Measurements from ENCODE around the gene DET1. TPM values are rescaled to one million over a fixed set of nuclear protein-coding genes. Genes with fewer than 3 reads are reported as not detected.

DET1 gene
- total RNA-seq, 4 donors from 2014 or later, result 1.8 to 11.1 (median 9.3) TPM

GRCh38 chr15:88465633-88466224 is 80.8 kb downstream of the DET1 start:
- intact Hi-C loops (cut with DNase I; ENCODE audit: low total_unique reads) (no loop called here), in situ Hi-C loops (cut with MboI; ENCODE audit: low pct_ligation_motif_present in 1 of 4, low pct_unique_long_range_greater_than_20kb in 1 of 4, low sequenced_read_pairs in 3 of 4) (no loop called here)
- Histone ChIP-seq H3K36me3 (peaks cover 0 to 43% (median 11%) of the 10 kb centered on the region in 4 donors), H3K9me3 (no peaks in the 10 kb centered on the region), H3K27me3 (no peaks in the 10 kb centered on the region), H3K4me3 (peak overlapping the region in 1 of 4 donors; percentile 99), H3K27ac (no peak overlapping the region), H3K4me1 (peaks cover 10 to 29% (median 22%) of the 10 kb centered on the region in 4 donors)
- TF ChIP-seq EP300 (IDR thresholded peaks at IDR 0.05; ENCODE audit: low read depth), result no peak
- TF ChIP-seq POLR2A (IDR thresholded peaks at IDR 0.05), result no peak
- no peak for TF ChIP-seq CTCF (IDR thresholded peaks at IDR 0.05)
- no peak for TF ChIP-seq POLR2AphosphoS5 (IDR thresholded peaks at IDR 0.05)
- DNase-seq, result no peak
- 85 to 98% methylated on average over 4 of the region's 4 CpGs for WGBS, 2 donors (ENCODE audit: low coverage in 1 of 2)

- no peak for DNase-seq
- H3K9me3 ChIP-seq, result no peaks in the 10 kb centered on the region
- H3K36me3 ChIP-seq, result peaks cover 0 to 58% (median 16%) of the 10 kb centered on the region in 4 donors
- no peak overlapping the region for H3K27ac ChIP-seq
- intact Hi-C loops (cut with DNase I; ENCODE audit: low total_unique reads) (no loop called here), in situ Hi-C loops (cut with MboI; ENCODE audit: low pct_ligation_motif_present in 1 of 4, low pct_unique_long_range_greater_than_20kb in 1 of 4, low sequenced_read_pairs in 3 of 4) (no loop called here)
- H3K4me3 ChIP-seq, result no peak overlapping the region
- H3K27me3 ChIP-seq, result no peaks in the 10 kb centered on the region
- TF ChIP-seq CTCF (IDR thresholded peaks at IDR 0.05) (no peak), POLR2A (IDR thresholded peaks at IDR 0.05) (no peak), EP300 (IDR thresholded peaks at IDR 0.05; ENCODE audit: low read depth) (no peak), POLR2AphosphoS5 (IDR thresholded peaks at IDR 0.05) (no peak)
- peaks cover 10 to 22% (median 17%) of the 10 kb centered on the region in 4 donors for H3K4me1 ChIP-seq
- WGBS, 2 donors (ENCODE audit: low coverage in 1 of 2), result 65 to 75% methylated on average over 2 of the region's 2 CpGs
Measured at GRCh38 chr15:88463870-88464532, 82.5 kb downstream of the DET1 start.

Small RNA genes within 50 kb of the gene (small RNA-seq; reads per million reads assigned to genes)
- gene AC013489.2, result 0 reads per million in 4 donors

Other genes with a start within 250 kb of the DET1 start
- 10 to 100 TPM in 2 of 4 donors, 1 to 10 TPM in 2; 2.8 to 30.6 (median 16.0) TPM for gene MRPL46, start 79.3 kb downstream of the DET1 start, total RNA-seq
- gene MRPS11, start 79.0 kb downstream of the DET1 start, total RNA-seq, result 10 to 100 TPM; 19.5 to 52.8 (median 39.4) TPM
- gene AEN, start 74.7 kb upstream of the DET1 start, total RNA-seq, result 10 to 100 TPM in 1 of 4 donors, 1 to 10 TPM in 3; 1.5 to 22.7 (median 8.7) TPM
- gene ISG20, start 92.3 kb upstream of the DET1 start, total RNA-seq, result 10 to 100 TPM; 18.7 to 51.9 (median 38.6) TPM

All from transverse colon (tissue), 4 donors.